Hindlimb muscle (tissue), 1 donor: Measurements from ENCODE around the gene UQCRC2. TPM values are rescaled to one million over a fixed set of nuclear protein-coding genes. Genes with fewer than 3 reads are reported as not detected.
"Not testable (repeated sequence)": the region's sequence is repeated elsewhere in the genome, so short reads cannot be mapped to it uniquely, and the experiment has no call there.

Experiments used
- DNase-seq: peaks from one replicate; pipeline ENCODE4 v3.0.0-alpha.2; 2013
- polyA plus RNA-seq: library from polyadenylated mRNA; unstranded; fragments of 120-200 nt; gene quantifications from one replicate; pipeline ENCODE4 v1.2.1, GENCODE V29; 2013; ENCODE audit not compliant: insufficient read length

The UQCRC2 gene
- polyA plus RNA-seq, 1 donor = 291 TPM

DNA sequence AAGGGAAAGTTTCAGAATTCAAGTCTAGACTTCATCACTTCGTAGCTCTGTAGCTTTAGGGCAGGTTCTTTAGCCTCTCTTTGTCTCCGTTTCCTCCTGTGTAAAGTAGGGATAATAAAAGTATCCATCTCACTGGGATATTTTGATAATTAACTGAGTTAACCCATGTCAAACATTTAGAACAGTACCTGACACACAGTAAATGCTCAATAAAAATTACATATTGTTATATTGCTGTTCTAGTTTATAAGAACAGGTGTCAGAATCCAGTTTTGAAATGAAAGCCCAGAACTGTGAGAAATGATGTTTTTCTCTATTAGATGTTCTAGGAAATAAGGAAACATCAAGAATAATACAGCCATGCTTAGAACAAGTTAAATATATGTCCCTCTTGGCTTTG, 59.1 kb downstream of the UQCRC2 start:
- no peak for DNase-seq

DNA sequence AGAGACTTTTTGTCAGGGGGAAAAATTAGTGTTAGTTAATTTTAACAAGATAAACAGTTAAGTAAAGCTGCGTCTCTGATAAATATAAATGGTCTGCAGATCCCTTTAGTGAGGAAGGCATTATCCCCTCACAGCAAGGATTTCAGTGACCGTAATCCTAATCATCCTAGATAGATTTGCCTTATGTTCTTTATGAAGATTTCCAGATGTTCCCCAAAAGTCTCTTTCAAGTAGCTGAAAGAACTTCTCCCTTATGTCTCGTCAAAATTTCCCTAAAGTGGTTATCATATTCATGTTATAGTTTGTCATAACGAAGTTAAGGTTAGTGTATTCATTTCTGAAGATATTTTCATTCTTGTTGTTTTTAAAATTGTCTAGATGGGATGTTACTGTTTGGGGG, 60.3 kb downstream of the UQCRC2 start:
- DNase-seq = peak; percentile 12

DNA sequence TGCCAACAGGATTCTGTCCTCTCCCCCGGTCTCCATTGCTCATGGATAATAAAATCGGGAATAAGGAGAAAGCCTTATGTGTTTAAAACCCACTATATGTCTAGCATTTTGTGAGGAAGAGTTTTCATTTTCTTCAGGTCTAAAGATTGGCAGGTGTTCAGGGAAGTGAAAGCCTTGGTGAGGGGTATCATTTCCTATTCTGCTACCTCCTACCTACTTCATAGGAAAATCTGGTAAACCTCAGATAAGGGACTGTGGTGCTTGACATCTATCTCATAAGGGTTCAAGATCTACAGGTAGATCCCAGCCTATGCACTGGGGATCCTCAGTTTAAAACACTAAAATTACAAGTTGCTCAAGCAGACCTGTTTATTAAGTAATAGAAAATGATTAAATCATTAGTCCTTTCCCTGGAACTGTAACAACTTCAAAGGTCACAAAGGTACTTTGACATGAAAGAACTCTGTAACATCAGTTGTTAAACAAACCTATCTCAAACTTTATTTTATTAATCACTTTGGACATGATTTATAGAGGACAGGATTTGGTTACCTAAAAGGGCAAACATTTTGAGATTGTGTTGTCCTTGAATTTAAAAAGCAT, 61.2 kb downstream of the UQCRC2 start:
- DNase-seq = no peak

- DNase-seq = no peak
These were observed 63.8 kb downstream of the UQCRC2 start for GRCh38 chr16:22016927-22017326.

GRCh38 chr16:22018559-22018958, 65.4 kb downstream of the UQCRC2 start:
- DNase-seq = no peak

- no peak for DNase-seq
These were observed 69.0 kb downstream of the UQCRC2 start for GRCh38 chr16:22022151-22022550.

- no peak for DNase-seq
These were observed 70.3 kb downstream of the UQCRC2 start for GRCh38 chr16:22023505-22023904.

DNA sequence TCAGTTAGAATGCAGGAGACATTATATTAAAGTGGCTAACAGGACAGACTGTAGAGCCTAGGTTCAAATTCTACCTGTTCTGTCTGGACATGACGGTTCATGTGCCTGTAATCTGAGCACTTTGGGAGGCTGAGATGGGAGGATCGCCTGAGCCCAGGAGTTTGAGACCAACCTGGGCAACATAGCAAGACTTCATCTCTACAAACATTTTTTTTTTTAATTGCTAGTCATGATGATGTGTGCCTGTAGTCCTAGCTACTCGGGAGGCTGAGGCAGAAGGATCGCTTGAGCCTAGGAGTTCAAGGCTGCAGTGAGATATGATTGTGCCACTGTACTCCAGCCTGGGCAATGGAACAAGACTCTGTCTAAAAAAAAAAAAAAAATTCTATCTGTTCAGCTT, 71.6 kb downstream of the UQCRC2 start:
- not testable (repeated sequence) for DNase-seq

- DNase-seq = no peak
These were observed 74.5 kb downstream of the UQCRC2 start for GRCh38 chr16:22027633-22028032.

DNA sequence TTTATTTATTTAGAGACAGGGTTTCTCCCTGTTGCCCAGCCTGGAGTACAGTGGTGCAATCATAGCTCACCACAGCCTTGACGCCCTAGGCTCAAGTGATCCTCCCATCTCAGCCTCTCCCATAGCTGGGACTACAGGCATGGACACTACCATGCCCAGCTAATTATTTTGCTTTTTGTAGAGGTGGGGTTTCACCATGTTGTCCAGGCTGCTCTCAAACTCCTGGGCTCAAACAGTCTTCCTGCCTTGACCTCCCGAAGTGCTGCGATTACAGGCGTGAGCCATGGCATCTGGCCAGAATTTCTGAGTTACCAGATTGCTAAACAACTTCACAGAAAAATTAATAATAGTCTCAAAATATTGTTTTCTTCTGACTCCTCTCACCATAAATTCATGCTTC, 76.5 kb downstream of the UQCRC2 start:
- DNase-seq = no peak

DNA sequence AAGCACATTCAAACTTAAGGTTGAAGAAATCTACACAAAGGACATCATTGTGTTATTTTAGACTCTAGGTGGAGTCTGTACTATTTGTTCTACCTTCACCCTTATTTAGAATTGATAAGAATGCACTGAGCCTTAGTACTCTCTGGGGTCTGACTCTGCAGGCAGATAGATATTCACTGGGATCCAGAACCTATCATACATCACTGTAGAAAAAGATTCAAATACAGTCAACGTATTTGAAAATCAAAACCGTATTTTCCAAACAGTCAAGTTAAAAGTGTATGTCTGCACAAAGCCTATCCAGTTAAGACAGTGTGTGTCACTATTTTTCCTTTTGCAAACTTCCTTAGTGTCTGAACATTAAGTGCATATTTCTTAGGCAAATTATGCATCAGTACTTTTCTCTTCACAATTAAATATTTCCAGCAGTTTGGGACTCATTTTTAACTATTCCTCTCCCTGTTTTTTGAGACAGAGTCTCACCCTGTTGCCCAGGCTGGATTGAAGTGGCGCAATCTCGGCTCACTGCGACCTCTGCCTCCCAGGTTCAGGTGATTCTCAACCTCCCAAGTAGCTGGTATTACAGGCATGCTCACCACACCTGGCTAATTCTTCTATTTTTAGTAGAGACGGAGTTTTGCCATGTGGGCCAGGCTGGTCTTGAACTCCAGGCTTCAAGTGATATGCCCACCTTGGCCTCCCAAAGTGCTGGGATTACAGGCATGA, 77.1 kb downstream of the UQCRC2 start:
- DNase-seq = no peak

- no peak for DNase-seq
These were observed 78.4 kb downstream of the UQCRC2 start for GRCh38 chr16:22031483-22032083.

Other genes starting within 250 kb of the UQCRC2 start
- 83.9 TPM for gene NPIPB4, start 95.6 kb upstream of the UQCRC2 start, polyA plus RNA-seq
- gene PDZD9, start 47.8 kb downstream of the UQCRC2 start, polyA plus RNA-seq = 0.31 TPM
- gene MOSMO, start 54.8 kb downstream of the UQCRC2 start, polyA plus RNA-seq = 14.0 TPM
- 0.06 TPM for gene VWA3A, start 139.2 kb downstream of the UQCRC2 start, polyA plus RNA-seq
- not detected for gene SDR42E2, start 209.1 kb downstream of the UQCRC2 start, polyA plus RNA-seq